GM06990 (cell line): Measurements from ENCODE around the gene SOX8.

ENCODE experiments used
- DNase-seq: peaks from one replicate; pipeline ENCODE4 v3.0.0-alpha.2; 2011; ENCODE audit not compliant: insufficient read length; ENCODE audit errors: extremely low read depth
- H3K27me3 ChIP-seq: replicated peaks from 2 replicates; pipeline ENCODE4 v1.6.0; 2011; ENCODE audit warnings: low read length; ENCODE audit not compliant: control insufficient read depth, insufficient read depth
- H3K36me3 ChIP-seq: 2 replicates; pipeline ENCODE4 v1.5.1; 2011; ENCODE audit warnings: low read length; ENCODE audit not compliant: control insufficient read depth, insufficient read depth
- H3K4me3 ChIP-seq: replicated peaks from 2 replicates; pipeline ENCODE4 v1.5.1; 2011; ENCODE audit warnings: low read depth, mild to moderate bottlenecking, control low read depth, low read length
- TF ChIP-seq, protein P1 (sequence below): IDR thresholded peaks from 2 replicates; pipeline ENCODE4 v1.5.1; 2011; ENCODE audit warnings: low read length, control low read depth, mild to moderate bottlenecking, inconsistent platforms; ENCODE audit not compliant: insufficient read depth, poor library complexity, severe bottlenecking

SOX8 gene

DNA sequence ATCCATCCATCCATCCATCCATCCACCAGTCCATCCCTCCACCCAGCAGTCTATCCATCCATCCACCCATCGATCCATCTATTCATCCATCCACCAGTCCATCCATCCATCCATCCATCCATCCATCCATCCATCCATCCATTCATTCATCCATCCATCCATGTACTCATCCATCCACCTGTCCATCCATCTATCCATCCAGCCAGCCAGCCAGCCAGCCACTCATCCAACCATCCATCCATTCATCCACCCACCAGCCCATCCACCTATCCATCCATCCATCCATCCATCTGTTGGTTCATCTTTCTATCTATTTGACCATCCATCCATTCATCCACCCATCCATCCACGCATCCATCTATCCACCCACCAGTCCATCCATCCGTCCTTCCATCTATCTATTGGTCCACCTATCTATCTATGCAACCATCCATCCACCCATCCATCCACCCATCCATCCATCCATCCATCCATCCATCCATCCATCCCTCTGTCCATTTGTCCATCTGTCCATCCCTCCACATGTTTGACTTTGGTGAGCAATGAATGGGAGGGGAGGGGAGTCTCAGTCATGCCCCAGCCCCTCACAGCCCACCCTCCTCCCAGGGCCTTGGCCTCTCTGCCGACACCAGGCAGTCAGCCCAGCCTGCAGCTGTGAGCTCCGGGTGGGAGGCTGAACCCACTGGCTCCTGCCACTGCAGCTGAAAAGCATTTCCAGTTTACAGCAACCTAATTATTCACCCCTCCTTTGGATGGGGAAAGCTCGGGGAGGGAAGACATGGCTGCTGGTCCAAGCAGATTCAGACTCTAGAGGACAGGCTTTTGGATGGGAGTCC, 52.9 kb downstream of the SOX8 start:
- H3K4me3 ChIP-seq = no peak overlapping the region
- no peaks in the 10 kb centered on the region for H3K36me3 ChIP-seq
- DNase-seq = no peak
- H3K27me3 ChIP-seq = no peaks in the 10 kb centered on the region
- TF ChIP-seq, protein P1, sequence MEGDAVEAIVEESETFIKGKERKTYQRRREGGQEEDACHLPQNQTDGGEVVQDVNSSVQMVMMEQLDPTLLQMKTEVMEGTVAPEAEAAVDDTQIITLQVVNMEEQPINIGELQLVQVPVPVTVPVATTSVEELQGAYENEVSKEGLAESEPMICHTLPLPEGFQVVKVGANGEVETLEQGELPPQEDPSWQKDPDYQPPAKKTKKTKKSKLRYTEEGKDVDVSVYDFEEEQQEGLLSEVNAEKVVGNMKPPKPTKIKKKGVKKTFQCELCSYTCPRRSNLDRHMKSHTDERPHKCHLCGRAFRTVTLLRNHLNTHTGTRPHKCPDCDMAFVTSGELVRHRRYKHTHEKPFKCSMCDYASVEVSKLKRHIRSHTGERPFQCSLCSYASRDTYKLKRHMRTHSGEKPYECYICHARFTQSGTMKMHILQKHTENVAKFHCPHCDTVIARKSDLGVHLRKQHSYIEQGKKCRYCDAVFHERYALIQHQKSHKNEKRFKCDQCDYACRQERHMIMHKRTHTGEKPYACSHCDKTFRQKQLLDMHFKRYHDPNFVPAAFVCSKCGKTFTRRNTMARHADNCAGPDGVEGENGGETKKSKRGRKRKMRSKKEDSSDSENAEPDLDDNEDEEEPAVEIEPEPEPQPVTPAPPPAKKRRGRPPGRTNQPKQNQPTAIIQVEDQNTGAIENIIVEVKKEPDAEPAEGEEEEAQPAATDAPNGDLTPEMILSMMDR = no peak

DNA sequence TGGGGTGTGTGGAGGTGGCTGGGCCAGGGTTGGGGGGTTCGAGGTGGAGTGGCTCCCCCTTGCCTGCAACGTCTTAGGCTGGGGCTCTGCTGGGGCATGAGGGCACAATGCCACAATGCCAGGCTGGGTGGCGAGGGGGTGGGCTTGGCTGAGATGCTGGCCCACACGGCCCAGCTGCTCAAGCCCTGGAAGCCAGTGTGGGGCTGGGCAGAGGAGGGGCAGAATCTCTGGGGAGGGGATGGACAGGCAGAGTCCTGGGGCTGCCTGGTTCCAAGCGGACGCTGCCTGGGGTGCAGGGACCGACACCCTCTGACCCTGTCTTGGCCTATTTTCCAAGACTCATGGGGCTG, 53.5 kb downstream of the SOX8 start:
- Histone ChIP-seq H3K27me3 (no peaks in the 10 kb centered on the region), H3K4me3 (no peak overlapping the region), H3K36me3 (no peaks in the 10 kb centered on the region)
- TF ChIP-seq, protein P1 = no peak
- no peak for DNase-seq

DNA sequence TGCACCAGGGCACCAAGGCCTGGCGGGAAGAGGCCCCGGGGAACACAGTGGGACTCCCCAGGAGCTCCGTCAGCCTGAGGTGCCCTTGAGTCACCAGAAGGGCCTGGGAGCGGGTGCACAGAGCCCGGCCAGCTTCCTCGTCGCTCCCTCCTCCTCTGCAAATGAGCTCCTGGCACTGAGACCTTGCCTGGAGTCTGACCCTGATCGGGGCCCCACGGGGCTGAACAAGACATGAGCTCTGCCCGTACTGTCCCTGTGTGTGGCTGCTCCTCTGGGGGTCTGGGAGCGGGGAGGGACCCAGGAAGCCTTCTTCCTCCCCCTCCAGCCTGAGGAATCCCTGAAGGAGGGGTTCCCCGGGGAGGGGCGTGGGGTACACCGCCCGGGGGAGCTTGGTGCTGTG, 54.6 kb downstream of the SOX8 start:
- Histone ChIP-seq H3K27me3 (no peaks in the 10 kb centered on the region), H3K36me3 (no peaks in the 10 kb centered on the region)

More for the DNA sequence above, 54.6 kb downstream of the SOX8 start:
- DNase-seq = no peak
- no peak overlapping the region for H3K4me3 ChIP-seq
- TF ChIP-seq, protein P1 = no peak
